22Rv1 (cell line): ENCODE data around the gene TTYH2.

Experiments
- H3K27ac ChIP-seq: fragments of 450-650 bp; 2 replicates; pipeline ENCODE4 v1.5.1; 2017
- ZFX ChIP-seq: fragments of 450-650 bp; IDR thresholded peaks from 2 replicates; pipeline ENCODE4 v1.6.1; 2017; ENCODE audit warnings: antibody characterized with exemption, borderline replicate concordance
- TF ChIP-seq, protein P1 (sequence below): fragments of 450-650 bp; IDR thresholded peaks from 2 replicates; pipeline ENCODE4 v1.5.1; 2017; ENCODE audit warnings: mild to moderate bottlenecking

TTYH2 gene

DNA sequence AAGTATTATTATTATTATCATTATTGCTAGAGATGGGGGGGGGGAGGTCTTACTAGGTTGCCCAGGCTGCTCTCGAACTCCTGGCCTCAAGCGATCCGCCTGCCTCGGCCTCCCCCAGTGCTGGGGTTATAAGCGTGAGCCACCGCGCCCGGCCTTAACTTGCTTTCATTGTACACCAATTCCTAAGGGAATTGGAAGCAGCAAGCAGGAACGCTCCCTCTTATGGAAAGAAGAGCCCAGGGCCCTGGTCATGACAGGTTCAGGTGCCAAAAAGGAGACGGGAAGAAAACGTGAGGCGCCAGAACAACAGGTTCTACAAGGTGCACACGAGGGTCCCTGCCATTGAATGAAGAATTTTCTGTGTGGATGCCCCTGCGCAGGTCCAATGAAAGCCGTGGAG lies 10.4 kb upstream of the TTYH2 start:
- no peak for TF ChIP-seq ZFX
- TF ChIP-seq, protein P1, sequence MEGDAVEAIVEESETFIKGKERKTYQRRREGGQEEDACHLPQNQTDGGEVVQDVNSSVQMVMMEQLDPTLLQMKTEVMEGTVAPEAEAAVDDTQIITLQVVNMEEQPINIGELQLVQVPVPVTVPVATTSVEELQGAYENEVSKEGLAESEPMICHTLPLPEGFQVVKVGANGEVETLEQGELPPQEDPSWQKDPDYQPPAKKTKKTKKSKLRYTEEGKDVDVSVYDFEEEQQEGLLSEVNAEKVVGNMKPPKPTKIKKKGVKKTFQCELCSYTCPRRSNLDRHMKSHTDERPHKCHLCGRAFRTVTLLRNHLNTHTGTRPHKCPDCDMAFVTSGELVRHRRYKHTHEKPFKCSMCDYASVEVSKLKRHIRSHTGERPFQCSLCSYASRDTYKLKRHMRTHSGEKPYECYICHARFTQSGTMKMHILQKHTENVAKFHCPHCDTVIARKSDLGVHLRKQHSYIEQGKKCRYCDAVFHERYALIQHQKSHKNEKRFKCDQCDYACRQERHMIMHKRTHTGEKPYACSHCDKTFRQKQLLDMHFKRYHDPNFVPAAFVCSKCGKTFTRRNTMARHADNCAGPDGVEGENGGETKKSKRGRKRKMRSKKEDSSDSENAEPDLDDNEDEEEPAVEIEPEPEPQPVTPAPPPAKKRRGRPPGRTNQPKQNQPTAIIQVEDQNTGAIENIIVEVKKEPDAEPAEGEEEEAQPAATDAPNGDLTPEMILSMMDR, result no peak
- H3K27ac ChIP-seq, result no peak overlapping the region

DNA sequence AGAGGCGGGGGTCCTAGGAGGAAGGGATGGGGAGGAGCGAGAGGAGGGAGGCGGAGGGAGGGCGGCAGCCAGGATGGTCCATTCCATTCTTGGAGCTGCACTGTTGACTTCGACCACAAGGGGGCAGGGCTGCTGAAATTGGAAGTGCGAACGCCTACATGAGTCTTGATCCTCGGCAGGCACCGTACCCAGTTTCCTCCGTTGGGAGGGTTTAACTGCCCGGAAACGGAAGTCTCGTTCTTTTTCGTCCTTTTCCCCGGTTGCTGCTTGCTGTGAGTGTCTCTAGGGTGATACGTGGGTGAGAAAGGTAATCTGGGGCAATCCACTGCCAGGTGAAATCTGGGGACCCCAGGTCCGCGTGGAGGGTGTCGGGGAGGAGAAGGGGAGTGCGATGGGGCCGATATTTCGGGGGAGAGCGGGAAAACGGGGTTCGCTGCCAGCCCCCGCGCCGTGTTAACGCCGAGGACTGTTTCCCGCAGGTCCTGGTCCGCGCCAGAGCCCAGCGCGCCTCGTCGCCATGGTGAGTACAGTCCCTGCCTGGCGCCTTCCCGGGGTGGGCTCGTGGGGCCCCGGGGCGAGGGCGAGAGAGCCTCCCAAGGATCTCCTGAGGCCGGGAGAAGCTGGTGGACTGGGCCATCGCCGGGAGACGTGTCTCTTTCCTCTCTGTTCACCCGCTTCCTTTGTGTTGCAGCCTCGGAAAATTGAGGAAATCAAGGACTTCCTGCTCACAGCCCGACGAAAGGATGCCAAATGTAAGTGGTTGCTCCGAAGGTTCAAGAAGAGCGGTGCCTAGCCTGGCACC lies 9.7 kb upstream of the TTYH2 start, which contains the start of gene RPL38:
RPL38 (plus strand) TSS at position 240 of the 802 bp plus-strand sequence; CDS start at position 518, 278 bp downstream.
- TF ChIP-seq, protein P1, result peak; percentile 90
- TF ChIP-seq ZFX, result no peak
- H3K27ac ChIP-seq, result peak within 1 kb of the TSS; percentile 76

DNA sequence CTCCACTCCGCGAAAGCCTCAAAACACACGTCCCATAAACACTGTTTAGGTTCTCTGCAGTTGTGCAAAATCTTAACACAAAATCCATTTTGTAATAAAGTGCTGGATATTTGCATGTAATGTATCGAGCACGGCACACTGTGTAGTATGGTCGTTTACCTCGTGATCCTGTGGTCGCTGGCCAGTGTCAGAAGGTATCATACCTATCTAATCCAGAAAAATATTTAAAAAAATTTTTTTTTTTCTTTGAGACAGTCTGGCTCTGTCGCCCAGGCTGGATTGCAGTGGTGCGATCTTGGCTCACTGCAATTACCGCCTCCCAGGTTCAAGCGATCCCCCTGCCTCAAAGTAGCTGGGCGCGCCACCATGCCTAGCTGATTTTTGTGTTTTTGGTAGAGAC lies 8.9 kb upstream of the TTYH2 start:
- H3K27ac ChIP-seq, result peak overlapping the region; percentile 76
- no peak for TF ChIP-seq ZFX
- TF ChIP-seq, protein P1, result no peak

DNA sequence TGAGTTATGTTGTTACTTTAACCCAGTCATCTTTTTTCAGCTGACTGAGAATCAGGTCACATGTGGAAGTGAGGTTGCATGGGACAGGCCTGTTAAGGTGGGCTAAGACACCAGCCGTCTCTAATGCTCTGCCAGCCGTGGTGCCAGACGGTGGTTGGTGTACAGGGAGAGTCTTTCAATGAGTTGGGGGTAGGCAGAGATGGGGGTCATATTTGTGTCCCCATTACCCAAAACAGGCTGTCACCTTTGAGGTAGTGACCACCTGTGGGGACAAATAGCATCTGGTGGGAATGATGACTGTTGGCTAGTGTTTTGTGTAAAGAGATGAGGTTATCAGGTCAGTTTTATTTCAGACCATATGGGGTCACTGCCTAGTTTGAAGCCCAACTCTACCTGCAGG lies 8.1 kb upstream of the TTYH2 start:
- TF ChIP-seq, protein P1, result no peak
- TF ChIP-seq ZFX, result no peak

DNA sequence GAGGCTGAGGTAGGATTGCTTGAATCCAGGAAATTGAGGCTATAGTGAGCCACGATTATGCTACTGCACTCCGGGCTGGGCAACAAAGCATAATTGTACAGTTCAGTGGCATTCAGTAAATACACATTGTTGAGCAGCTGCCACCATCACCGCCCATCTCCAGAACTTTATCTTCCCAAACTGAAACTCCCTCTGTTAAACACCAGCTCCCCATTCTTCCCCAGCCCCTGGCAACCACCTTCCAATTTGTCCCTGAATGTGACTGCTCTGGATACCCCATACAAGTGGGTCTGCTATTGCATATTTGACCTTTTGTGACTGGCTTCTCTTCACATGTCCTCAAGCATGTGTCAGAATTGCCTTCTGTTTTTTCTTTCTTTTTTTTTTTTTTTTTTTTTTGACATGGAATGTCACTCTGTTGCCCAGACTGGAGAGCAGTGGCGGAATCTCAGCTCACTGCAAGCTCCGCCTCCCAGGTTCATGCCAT lies 7.0 kb upstream of the TTYH2 start:
- H3K27ac ChIP-seq, result no peak overlapping the region
- TF ChIP-seq, protein P1, result no peak
- no peak for TF ChIP-seq ZFX

More for the DNA sequence above, 8.1 kb upstream of the TTYH2 start:
- peak overlapping the region; percentile 76; the same call in 1 of the 2 replicates for H3K27ac ChIP-seq

DNA sequence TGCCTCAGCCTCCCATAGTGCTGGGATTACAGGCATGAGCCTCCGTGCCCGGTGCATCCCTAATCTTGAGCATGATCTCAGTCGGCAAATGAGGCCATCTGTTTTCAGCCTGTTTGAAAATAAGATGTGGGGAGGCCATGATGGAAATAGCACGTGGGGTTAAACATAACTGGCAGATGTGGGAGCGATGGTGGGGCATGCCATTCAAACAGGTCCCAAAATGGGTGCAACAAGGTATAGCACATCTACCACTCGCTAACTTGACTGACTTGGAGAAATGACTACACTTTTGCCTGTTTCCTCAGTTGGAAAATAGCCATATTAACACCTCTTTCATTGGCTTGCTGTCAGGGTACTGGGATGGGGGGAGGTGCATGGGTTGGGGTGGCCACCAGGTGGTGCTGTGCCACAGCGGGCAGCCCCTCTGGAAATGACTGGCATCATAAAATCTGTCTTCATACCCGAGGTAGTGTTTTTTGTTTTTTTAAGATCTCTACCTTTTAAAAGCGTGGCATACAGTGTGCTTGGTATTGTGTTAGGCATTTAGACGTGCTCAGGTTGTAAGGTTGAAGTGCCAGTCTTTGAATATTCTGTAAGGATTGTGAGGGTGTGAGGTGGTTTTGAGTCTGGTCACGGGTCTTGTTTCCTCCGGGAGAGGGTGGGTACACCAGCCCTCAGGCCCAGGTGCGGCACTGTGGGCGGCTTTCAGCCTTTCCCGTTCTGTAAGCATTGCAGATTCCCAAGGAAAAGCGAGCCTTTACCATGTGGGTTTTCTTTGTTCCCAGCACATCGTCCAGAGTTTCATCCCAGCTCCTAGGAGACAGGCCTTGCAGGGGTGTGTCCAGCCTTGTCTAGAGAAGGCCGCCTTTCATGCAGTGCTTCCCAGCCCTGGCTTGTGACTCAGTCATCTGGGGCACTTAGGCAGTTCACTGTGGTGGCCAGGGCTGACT lies 2.9 kb upstream of the TTYH2 start:
- TF ChIP-seq, protein P1, result peak; percentile 96
- TF ChIP-seq ZFX, result no peak
- peak overlapping the region; percentile 17; the same call in 1 of the 2 replicates for H3K27ac ChIP-seq
